Measurements from ENCODE around the gene TSHR.

TSHR gene

DNA sequence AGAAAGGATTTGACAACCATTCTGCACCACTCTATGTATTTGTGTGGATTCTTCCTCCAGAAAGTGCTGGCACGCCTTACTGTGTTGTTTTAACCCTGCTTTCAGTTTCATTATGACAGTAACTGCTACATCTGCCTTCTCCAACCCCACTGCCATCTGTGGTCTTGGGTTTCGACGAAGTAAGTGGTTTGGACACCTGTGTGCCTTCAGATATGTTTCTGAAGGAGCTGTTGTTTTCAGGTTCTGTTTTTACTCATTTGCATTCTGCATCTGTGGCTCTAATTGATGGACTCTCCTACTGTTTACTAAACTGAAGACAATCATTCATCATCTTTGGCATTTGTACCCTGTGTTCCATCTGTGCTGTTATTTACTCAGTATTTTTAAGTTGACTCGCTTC lies 4.1 kb downstream of the TSHR start:
- in situ Hi-C loops (cut with HindIII; ENCODE audit: low pct_ligation_motif_present, low sequenced_read_pairs), result no loop called here
- Histone ChIP-seq H3K36me3 (replicated peaks) (no peaks in the 10 kb centered on the region), H3K4me3 (ENCODE audit: low read depth, low read length) (no peak overlapping the region), H3K27ac (no peak overlapping the region), H3K27me3 (replicated peaks) (peaks cover 8% of the 10 kb centered on the region)
- no peak for DNase-seq
- no peak for TF ChIP-seq CTCF (IDR thresholded peaks at IDR 0.05; ENCODE audit: low read depth, low read length, missing control alignments)

DNA sequence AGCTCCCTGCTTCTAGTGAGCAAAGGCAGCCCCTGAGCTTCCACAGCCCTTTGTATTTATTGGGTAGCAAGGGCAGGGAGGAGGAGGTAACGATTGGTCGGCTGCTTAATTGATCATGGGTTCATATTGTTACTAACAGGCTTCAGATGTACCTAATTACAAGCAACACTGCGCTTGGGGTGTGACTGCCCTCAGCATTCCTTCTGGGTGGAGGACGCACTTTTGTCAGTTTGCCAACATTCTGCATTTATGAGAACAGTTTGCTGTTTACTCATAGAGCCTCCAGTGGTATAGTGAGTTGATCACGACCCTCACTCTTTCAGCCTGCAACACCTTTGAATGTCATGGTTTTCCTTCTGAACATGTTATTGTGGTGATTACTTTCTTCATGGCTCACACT lies 9.6 kb downstream of the TSHR start:
- Histone ChIP-seq H3K27ac (no peak overlapping the region), H3K36me3 (replicated peaks) (no peaks in the 10 kb centered on the region), H3K27me3 (replicated peaks) (no peaks in the 10 kb centered on the region), H3K4me3 (ENCODE audit: low read depth, low read length) (no peak overlapping the region)
- no peak for DNase-seq
- TF ChIP-seq CTCF (IDR thresholded peaks at IDR 0.05; ENCODE audit: low read depth, low read length, missing control alignments), result no peak
- in situ Hi-C loops (cut with HindIII; ENCODE audit: low pct_ligation_motif_present, low sequenced_read_pairs), result no loop called here

GRCh38 chr14:80973931-80974641 lies 18.7 kb downstream of the TSHR start:
- H3K4me3 ChIP-seq (ENCODE audit: low read depth, low read length), result no peak overlapping the region
- no peaks in the 10 kb centered on the region for H3K36me3 ChIP-seq (replicated peaks)
- in situ Hi-C loops (cut with HindIII; ENCODE audit: low pct_ligation_motif_present, low sequenced_read_pairs), result no loop called here
- H3K27me3 ChIP-seq (replicated peaks), result no peaks in the 10 kb centered on the region
- no peak for TF ChIP-seq CTCF (IDR thresholded peaks at IDR 0.05; ENCODE audit: low read depth, low read length, missing control alignments)
- no peak overlapping the region for H3K27ac ChIP-seq
- DNase-seq, result no peak

DNA sequence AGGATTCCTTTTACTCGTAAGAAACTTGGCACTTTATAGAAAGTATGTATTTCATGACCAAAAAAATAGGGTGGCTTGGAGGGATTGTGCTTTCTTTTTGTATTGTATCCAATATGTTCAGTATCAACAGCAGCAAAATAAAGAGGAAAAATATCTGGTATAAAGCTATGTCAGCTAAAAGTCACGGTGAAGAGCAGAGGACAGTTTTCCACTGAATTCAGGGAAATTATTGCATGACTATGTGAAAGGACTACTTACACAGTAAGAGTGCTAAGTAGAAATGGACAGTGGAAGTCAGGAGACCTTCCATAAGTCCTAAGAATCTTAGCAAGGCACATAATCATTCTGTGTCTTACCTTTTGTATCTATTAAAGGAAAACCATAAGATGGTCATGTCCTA lies 19.3 kb downstream of the TSHR start:
- DNase-seq, result no peak
- H3K36me3 ChIP-seq (replicated peaks), result no peaks in the 10 kb centered on the region
- no peaks in the 10 kb centered on the region for H3K27me3 ChIP-seq (replicated peaks)
- in situ Hi-C loops (cut with HindIII; ENCODE audit: low pct_ligation_motif_present, low sequenced_read_pairs), result no loop called here
- no peak overlapping the region for H3K27ac ChIP-seq
- no peak for TF ChIP-seq CTCF (IDR thresholded peaks at IDR 0.05; ENCODE audit: low read depth, low read length, missing control alignments)
- H3K4me3 ChIP-seq (ENCODE audit: low read depth, low read length), result no peak overlapping the region

- in situ Hi-C loops (cut with HindIII; ENCODE audit: low pct_ligation_motif_present, low sequenced_read_pairs), result no loop called here
- no peak for TF ChIP-seq CTCF (IDR thresholded peaks at IDR 0.05; ENCODE audit: low read depth, low read length, missing control alignments)
- Histone ChIP-seq H3K36me3 (replicated peaks) (no peaks in the 10 kb centered on the region), H3K4me3 (ENCODE audit: low read depth, low read length) (no peak overlapping the region), H3K27ac (no peak overlapping the region), H3K27me3 (replicated peaks) (no peaks in the 10 kb centered on the region)
- DNase-seq, result no peak
These were observed 21.8 kb downstream of the TSHR start for GRCh38 chr14:80977221-80977620.

GRCh38 chr14:80978403-80978802 lies 23.0 kb downstream of the TSHR start:
- in situ Hi-C loops (cut with HindIII; ENCODE audit: low pct_ligation_motif_present, low sequenced_read_pairs), result no loop called here
- H3K27ac ChIP-seq, result no peak overlapping the region
- DNase-seq, result no peak
- no peak overlapping the region for H3K4me3 ChIP-seq (ENCODE audit: low read depth, low read length)
- H3K27me3 ChIP-seq (replicated peaks), result no peaks in the 10 kb centered on the region
- H3K36me3 ChIP-seq (replicated peaks), result no peaks in the 10 kb centered on the region
- TF ChIP-seq CTCF (IDR thresholded peaks at IDR 0.05; ENCODE audit: low read depth, low read length, missing control alignments), result no peak

All from brain microvascular endothelial cell (primary cell).